MM.1S (cell line): ENCODE data around the gene SDSL.

Experiments used
- EZH2phosphoT487 ChIP-seq: fragments of 300-600 bp; sonication (generic); IDR thresholded peaks from 2 replicates; pipeline ENCODE4 v1.6.1; 2018; ENCODE audit warnings: antibody characterized with exemption, low read length
- TF ChIP-seq, protein P1 (sequence below): fragments of 300-600 bp; sonication (generic); IDR thresholded peaks from 2 replicates; pipeline ENCODE4 v1.5.1; 2016; ENCODE audit warnings: antibody characterized with exemption, low read length, mixed read lengths

DNA sequence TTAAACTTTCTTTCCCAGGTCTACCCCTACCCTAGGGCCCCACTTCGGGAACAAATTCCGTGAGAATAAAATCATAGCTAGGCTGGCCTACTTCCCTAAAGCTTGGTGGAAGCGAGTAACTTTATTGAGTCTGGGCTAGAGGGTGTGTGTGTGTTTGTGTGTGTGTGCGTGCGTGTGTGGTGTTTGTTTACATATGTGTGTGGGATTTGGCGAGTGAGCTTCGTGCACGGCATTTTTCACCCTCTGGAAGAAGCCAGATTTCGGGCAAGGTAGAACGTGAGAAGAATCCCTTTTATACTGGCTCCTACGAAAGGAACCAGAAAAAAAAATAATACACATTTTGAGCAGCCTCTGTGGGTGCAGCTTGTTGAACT lies 57.0 kb downstream of the SDSL start:
- TF ChIP-seq, protein P1, sequence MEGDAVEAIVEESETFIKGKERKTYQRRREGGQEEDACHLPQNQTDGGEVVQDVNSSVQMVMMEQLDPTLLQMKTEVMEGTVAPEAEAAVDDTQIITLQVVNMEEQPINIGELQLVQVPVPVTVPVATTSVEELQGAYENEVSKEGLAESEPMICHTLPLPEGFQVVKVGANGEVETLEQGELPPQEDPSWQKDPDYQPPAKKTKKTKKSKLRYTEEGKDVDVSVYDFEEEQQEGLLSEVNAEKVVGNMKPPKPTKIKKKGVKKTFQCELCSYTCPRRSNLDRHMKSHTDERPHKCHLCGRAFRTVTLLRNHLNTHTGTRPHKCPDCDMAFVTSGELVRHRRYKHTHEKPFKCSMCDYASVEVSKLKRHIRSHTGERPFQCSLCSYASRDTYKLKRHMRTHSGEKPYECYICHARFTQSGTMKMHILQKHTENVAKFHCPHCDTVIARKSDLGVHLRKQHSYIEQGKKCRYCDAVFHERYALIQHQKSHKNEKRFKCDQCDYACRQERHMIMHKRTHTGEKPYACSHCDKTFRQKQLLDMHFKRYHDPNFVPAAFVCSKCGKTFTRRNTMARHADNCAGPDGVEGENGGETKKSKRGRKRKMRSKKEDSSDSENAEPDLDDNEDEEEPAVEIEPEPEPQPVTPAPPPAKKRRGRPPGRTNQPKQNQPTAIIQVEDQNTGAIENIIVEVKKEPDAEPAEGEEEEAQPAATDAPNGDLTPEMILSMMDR: no peak
- no peak for TF ChIP-seq EZH2phosphoT487
